ENCODE measurements around the gene WDR5B. TPM values are rescaled to one million over a fixed set of nuclear protein-coding genes. Genes with fewer than 3 reads are reported as not detected.
A peak's percentile ranks its signal among the peaks of the same experiment; 100 is the strongest.

The WDR5B gene
- total and polyA plus RNA-seq, 2 donors (not counting 3 experiments of a cell fraction or from before 2014, with no cell fraction given) = 1.8 to 3.7 TPM

GRCh38 chr3:122414391-122414790 lies 1.5 kb downstream of the WDR5B start:
- no peaks in the 10 kb centered on the region for H3K9me1 ChIP-seq (replicated peaks; ENCODE audit: control insufficient read depth, extremely low read depth, insufficient read depth, low read length)
- no peak overlapping the region for H2AFZ ChIP-seq (ENCODE audit: low read depth, low read length)
- BruUV-seq (replicated peaks) = no TSS peak
- H3K4me1 ChIP-seq (ENCODE audit: control insufficient read depth, extremely low read depth, insufficient read depth, low read length) = peaks cover 9% of the 10 kb centered on the region
- intact Hi-C loops (cut with micrococcal nuclease) = no loop called here
- H3K36me3 ChIP-seq (ENCODE audit: control insufficient read depth in 2 of 2, extremely low read depth in 1 of 2, insufficient read depth in 2 of 2, low read length in 2 of 2) = no peaks in the 10 kb centered on the region
- no peaks in the 10 kb centered on the region for H3K27me3 ChIP-seq (ENCODE audit: control insufficient read depth in 2 of 2, insufficient read depth in 2 of 2, low read length in 2 of 2)
- FAIRE-seq (peak; percentile 31), DNase-seq (ENCODE audit: low read depth, low spot score) (no peak)
- H4K20me1 ChIP-seq (replicated peaks; ENCODE audit: control insufficient read depth, extremely low read depth, insufficient read depth, low read length) = no peaks in the 10 kb centered on the region
- no peak overlapping the region for H3K4me3 ChIP-seq (replicated peaks in 1 of 3; ENCODE audit: insufficient read depth in 1 of 3, low read depth in 1 of 3, low read length in 3 of 3)
- ChIA-PET CTCF (interaction anchor here (1.8 kb wide), 1 partner anchor 265 kb away, joined by 7 read pairs; no protein-coding TSS in a partner anchor), POLR2A (no interaction called here)
- H3K4me2 ChIP-seq (ENCODE audit: insufficient read depth, low read length) = no peak overlapping the region
- no peak overlapping the region for H3K9ac ChIP-seq (replicated peaks; ENCODE audit: extremely low read depth, insufficient read depth, low read length)
- H3K27ac ChIP-seq (ENCODE audit: insufficient read depth, low read depth, low read length) = no peak overlapping the region
- peaks cover 10% of the 10 kb centered on the region for H3K79me2 ChIP-seq (ENCODE audit: control insufficient read depth, insufficient read depth, low read length)
- dilution Hi-C loops (cut with MboI; ENCODE audit: extremely low pct_ligation_motif_present, low sequenced_read_pairs) = no loop called here
- H3K9me3 ChIP-seq (replicated peaks; ENCODE audit: control insufficient read depth, insufficient read depth, low read length) = no peaks in the 10 kb centered on the region
- no peak for TF ChIP-seq GATA2 (IDR thresholded peaks at IDR 0.05; ENCODE audit: insufficient read depth, insufficient read length, low read depth, low read length)
- TF ChIP-seq POLR2A (IDR thresholded peaks at IDR 0.05; ENCODE audit: low read depth, low read length) = no peak
- no peak for TF ChIP-seq CTCF (IDR thresholded peaks at IDR 0.05; ENCODE audit: extremely low read depth in 1 of 2, insufficient read depth in 1 of 2, low read depth in 1 of 2, low read length in 2 of 2)
- no peak for TF ChIP-seq MAX (IDR thresholded peaks at IDR 0.05; ENCODE audit: insufficient read depth, insufficient read length)
- TF ChIP-seq POLR2AphosphoS5 (IDR thresholded peaks at IDR 0.05; ENCODE audit: insufficient read depth, low read depth, low read length) = no peak

- Histone ChIP-seq H3K9me1 (replicated peaks; ENCODE audit: control insufficient read depth, extremely low read depth, insufficient read depth, low read length) (no peaks in the 10 kb centered on the region), H3K36me3 (ENCODE audit: control insufficient read depth in 2 of 2, extremely low read depth in 1 of 2, insufficient read depth in 2 of 2, low read length in 2 of 2) (no peaks in the 10 kb centered on the region), H3K4me3 (replicated peaks in 1 of 3; ENCODE audit: insufficient read depth in 1 of 3, low read depth in 1 of 3, low read length in 3 of 3) (no peak overlapping the region), H4K20me1 (replicated peaks; ENCODE audit: control insufficient read depth, extremely low read depth, insufficient read depth, low read length) (no peaks in the 10 kb centered on the region), H3K4me2 (ENCODE audit: insufficient read depth, low read length) (no peak overlapping the region), H3K27ac (ENCODE audit: insufficient read depth, low read depth, low read length) (no peak overlapping the region), H3K9me3 (replicated peaks; ENCODE audit: control insufficient read depth, insufficient read depth, low read length) (no peaks in the 10 kb centered on the region), H3K27me3 (ENCODE audit: control insufficient read depth in 2 of 2, insufficient read depth in 2 of 2, low read length in 2 of 2) (no peaks in the 10 kb centered on the region), H3K79me2 (ENCODE audit: control insufficient read depth, insufficient read depth, low read length) (peaks cover 10% of the 10 kb centered on the region), H3K4me1 (ENCODE audit: control insufficient read depth, extremely low read depth, insufficient read depth, low read length) (peaks cover 7% of the 10 kb centered on the region), H2AFZ (ENCODE audit: low read depth, low read length) (no peak overlapping the region), H3K9ac (replicated peaks; ENCODE audit: extremely low read depth, insufficient read depth, low read length) (no peak overlapping the region)
- dilution Hi-C loops (cut with MboI; ENCODE audit: extremely low pct_ligation_motif_present, low sequenced_read_pairs) (no loop called here), intact Hi-C loops (cut with micrococcal nuclease) (no loop called here)
- no peak for FAIRE-seq
- no peak for DNase-seq (ENCODE audit: low read depth, low spot score)
- no TSS peak for BruUV-seq (replicated peaks)
- TF ChIP-seq POLR2AphosphoS5 (IDR thresholded peaks at IDR 0.05; ENCODE audit: insufficient read depth, low read depth, low read length) (no peak), MYC (IDR thresholded peaks at IDR 0.05; ENCODE audit: low read depth, low read length) (no peak), MAX (IDR thresholded peaks at IDR 0.05; ENCODE audit: insufficient read depth, insufficient read length) (no peak), FOS (IDR thresholded peaks at IDR 0.05; ENCODE audit: borderline replicate concordance, insufficient read depth, low read length) (no peak), EZH2 (IDR thresholded peaks at IDR 0.05; ENCODE audit: borderline replicate concordance, low read depth, low read length, severe bottlenecking) (no peak), JUN (IDR thresholded peaks at IDR 0.05; ENCODE audit: borderline replicate concordance, insufficient read depth, insufficient read length, low read depth) (no peak), POLR2A (IDR thresholded peaks at IDR 0.05; ENCODE audit: low read depth, low read length) (no peak), GATA2 (IDR thresholded peaks at IDR 0.05; ENCODE audit: insufficient read depth, insufficient read length, low read depth, low read length) (no peak), CTCF (IDR thresholded peaks at IDR 0.05; ENCODE audit: extremely low read depth in 1 of 2, insufficient read depth in 1 of 2, low read depth in 1 of 2, low read length in 2 of 2) (no peak)
- POLR2A ChIA-PET = no interaction called here
- CTCF ChIA-PET = no interaction called here
Observed at GRCh38 chr3:122410639-122411038, 5.2 kb downstream of the WDR5B start.

All from endothelial cell of umbilical vein (primary cell).